Measurements from ENCODE around the gene H2BW2. TPM values are rescaled to one million over a fixed set of nuclear protein-coding genes. Genes with fewer than 3 reads are reported as not detected.
"Not testable (repeated sequence)": the region's sequence is repeated elsewhere in the genome, so short reads cannot be mapped to it uniquely, and the experiment has no call there.

H2BW2 gene
- total RNA-seq, 6 experiments from 2014 or later, result not detected

DNA sequence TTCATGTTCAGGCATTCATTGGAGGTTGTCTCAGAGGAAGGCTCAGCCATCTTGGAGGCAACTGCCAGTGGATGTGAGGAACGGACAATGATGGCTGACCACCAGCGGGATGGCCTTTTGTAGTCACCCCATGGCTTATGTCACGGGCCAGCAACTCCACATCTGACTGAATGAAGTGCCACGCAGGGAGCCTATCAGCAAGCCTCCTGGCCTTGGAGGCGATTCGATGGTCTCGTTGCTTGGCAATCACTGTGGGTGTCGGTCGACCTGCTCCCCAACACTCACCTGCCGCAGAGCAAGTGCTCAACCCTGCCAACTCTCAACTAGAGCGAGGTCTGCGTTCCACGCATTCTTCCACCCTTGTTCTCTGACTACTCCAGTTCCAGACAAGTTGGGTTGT is 7.4 kb downstream of the H2BW2 start:
- H3K9me3 ChIP-seq, result no peaks in the 10 kb centered on the region
- 74% methylated on average over 9 of the region's 13 CpGs for WGBS (ENCODE audit: insufficient coverage, low coverage, low lambda C conversion rate, missing lambda C conversion rate)
- no peak overlapping the region for H3K4me3 ChIP-seq
- no peak overlapping the region for H3K27ac ChIP-seq
- ATAC-seq (no peak), DNase-seq (no peak)
- H3K4me1 ChIP-seq, result no peaks in the 10 kb centered on the region
- TF ChIP-seq POLR2A (IDR thresholded peaks at IDR 0.05), result no peak
- TF ChIP-seq, protein P1, sequence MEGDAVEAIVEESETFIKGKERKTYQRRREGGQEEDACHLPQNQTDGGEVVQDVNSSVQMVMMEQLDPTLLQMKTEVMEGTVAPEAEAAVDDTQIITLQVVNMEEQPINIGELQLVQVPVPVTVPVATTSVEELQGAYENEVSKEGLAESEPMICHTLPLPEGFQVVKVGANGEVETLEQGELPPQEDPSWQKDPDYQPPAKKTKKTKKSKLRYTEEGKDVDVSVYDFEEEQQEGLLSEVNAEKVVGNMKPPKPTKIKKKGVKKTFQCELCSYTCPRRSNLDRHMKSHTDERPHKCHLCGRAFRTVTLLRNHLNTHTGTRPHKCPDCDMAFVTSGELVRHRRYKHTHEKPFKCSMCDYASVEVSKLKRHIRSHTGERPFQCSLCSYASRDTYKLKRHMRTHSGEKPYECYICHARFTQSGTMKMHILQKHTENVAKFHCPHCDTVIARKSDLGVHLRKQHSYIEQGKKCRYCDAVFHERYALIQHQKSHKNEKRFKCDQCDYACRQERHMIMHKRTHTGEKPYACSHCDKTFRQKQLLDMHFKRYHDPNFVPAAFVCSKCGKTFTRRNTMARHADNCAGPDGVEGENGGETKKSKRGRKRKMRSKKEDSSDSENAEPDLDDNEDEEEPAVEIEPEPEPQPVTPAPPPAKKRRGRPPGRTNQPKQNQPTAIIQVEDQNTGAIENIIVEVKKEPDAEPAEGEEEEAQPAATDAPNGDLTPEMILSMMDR (IDR thresholded peaks at IDR 0.05), result no peak
- H3K27me3 ChIP-seq, result peaks cover 0 to 9% of the 10 kb centered on the region in 2 donors
- intact Hi-C loops (cut with DNase I), result no loop called here
- H3K36me3 ChIP-seq, result no peaks in the 10 kb centered on the region

DNA sequence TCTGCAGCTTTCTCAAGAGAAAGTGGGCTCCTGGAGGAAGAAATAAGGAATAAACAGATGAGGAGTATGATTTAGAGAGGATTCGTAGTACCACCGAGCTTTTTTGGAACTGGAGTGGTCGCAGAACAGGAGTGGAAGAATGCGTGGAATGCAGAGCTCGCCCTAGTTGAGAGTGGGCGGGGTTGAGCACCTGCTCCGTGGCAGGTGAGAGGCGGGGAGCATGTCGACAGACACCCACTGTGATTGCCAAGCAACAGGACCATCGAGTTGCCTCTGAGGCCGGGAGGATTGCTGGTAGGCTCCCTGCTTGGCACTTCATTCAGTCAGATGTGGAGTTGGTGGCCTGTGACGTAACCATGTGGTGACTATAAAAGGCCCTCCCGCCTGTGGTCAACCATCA is 15.2 kb downstream of the H2BW2 start:
- H3K27ac ChIP-seq; intact Hi-C loops (cut with DNase I); H3K4me1 ChIP-seq; H3K4me3 ChIP-seq; H3K9me3 ChIP-seq; ATAC-seq; H3K36me3 ChIP-seq; H3K27me3 ChIP-seq; DNase-seq: not testable (repeated sequence)
- no CpG with 5 or more reads among the region's 13 CpGs for WGBS (ENCODE audit: insufficient coverage, low coverage, low lambda C conversion rate, missing lambda C conversion rate)

DNA sequence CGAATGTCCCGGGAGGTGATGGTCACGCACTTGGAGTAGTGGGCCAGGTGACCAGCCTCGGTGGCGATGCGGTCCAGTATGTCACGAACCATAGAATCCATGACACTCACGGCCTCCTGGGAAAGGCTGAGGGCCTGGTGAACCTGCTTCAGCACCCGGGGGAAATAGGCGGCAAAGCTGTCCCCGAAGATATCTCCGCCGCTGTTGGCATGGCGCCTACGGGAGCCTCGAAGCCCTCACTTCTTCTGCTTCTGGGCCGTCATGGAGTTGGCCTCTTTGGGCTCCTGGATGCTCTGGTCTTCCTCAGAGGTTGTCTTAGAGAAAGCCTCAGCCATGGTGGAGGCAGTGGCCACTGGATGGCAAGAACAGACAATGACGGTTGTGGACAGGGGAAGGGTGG is 22.9 kb downstream of the H2BW2 start:
- DNase-seq; H3K4me1 ChIP-seq; H3K36me3 ChIP-seq; H3K4me3 ChIP-seq; intact Hi-C loops (cut with DNase I); H3K9me3 ChIP-seq; H3K27ac ChIP-seq; H3K27me3 ChIP-seq: not testable (repeated sequence)
- WGBS (ENCODE audit: insufficient coverage, low coverage, low lambda C conversion rate, missing lambda C conversion rate), result 80% methylated on average over 1 of the region's 18 CpGs
- ATAC-seq, result peak in 1 of 4 donors; percentile 17

DNA sequence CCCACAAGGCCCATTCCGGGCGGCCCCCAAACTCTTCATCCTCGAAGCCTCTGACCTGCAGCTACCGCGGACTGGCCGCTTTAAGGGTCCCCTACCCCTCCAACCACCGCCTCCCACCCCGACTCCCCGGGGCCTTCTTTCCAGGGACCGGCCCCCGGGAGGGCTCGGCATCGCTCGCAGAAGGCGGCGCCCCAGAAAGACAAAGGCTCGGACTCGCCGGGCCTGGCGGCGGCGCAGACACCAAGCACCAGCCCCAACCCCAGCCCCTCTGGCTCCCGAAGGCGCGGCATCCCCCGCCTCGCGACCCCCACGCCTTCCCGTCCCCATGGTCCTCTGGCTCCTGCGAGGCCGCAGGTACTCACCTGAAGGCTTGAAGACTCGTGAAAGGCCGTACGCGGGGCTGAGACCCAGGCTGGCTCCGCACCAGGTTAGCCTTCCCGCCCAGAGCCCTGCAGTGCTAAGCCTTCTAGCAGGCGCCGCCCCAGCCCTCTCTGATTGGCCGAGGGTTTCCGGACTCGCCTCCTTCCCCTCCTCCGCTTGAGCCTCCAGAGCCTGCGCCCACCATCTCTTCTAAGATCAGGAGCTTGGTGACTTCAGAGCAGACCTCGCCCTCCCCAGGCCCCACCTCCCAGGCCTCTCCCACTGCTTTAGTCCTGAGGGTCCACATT is 36.2 kb downstream of the H2BW2 start, which contains the start of gene TMSB15C:
Gene TMSB15C (minus strand): TSS at position 459 of the 668 bp plus-strand sequence.
- H3K4me3 ChIP-seq; H3K27ac ChIP-seq; H3K9me3 ChIP-seq; H3K36me3 ChIP-seq; H3K27me3 ChIP-seq; intact Hi-C loops (cut with DNase I); DNase-seq; H3K4me1 ChIP-seq: not testable (repeated sequence)
- WGBS (ENCODE audit: insufficient coverage, low coverage, low lambda C conversion rate, missing lambda C conversion rate), result no CpG with 5 or more reads among the region's 46 CpGs
- peak; percentile 50 to 72 (median 56) for ATAC-seq

DNA sequence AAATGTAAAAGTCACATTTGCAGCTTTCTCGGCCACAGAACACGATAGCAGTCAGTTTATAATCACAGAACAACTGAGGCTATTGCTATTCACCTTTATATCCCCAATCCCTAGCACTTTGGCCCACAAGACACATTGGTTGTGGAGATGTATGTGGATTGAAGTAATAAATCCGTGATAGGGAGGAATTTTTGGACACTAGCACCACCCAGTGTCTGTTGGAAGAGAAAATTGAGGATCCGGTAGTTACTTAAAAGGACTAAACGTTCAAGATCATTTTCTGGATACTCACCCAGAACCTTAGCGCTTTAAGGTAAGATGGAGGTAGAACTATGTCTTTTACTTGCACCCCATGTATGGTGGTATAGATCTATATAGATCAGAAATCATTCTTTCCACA is 38.1 kb downstream of the H2BW2 start:
- H3K4me3 ChIP-seq; intact Hi-C loops (cut with DNase I); H3K4me1 ChIP-seq; H3K36me3 ChIP-seq; H3K9me3 ChIP-seq; H3K27ac ChIP-seq; ATAC-seq; H3K27me3 ChIP-seq; DNase-seq: not testable (repeated sequence)
- WGBS (ENCODE audit: insufficient coverage, low coverage, low lambda C conversion rate, missing lambda C conversion rate), result no CpG with 5 or more reads among the region's 6 CpGs

DNA sequence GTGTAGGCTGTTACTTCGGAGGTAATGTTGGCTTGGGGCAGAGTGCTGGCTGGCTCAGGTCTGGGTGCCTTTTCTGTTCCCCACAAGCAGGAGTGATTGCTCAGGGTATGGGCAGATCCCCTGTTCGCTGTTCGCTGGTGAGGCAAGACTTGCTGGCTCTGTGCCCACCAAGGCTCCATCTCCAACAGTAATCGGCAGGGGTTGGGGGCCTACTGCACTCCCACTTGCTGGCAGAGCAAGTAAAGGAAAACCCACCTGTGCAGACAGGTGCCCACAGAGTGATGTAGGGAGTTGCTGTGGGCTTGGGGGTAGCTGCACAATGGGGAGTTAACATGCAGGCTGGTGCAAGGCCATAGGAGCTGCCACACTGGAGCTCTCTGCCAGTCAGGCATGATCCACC is 44.3 kb downstream of the H2BW2 start:
- H3K36me3 ChIP-seq, result no peaks in the 10 kb centered on the region
- intact Hi-C loops (cut with DNase I), result no loop called here
- no peaks in the 10 kb centered on the region for H3K27me3 ChIP-seq
- TF ChIP-seq POLR2A (IDR thresholded peaks at IDR 0.05), result no peak
- TF ChIP-seq, protein P1 (IDR thresholded peaks at IDR 0.05), result no peak
- H3K9me3 ChIP-seq, result no peaks in the 10 kb centered on the region
- H3K27ac ChIP-seq, result no peak overlapping the region
- DNase-seq (no peak), ATAC-seq (peak in 1 of 4 donors; percentile 20)
- no peaks in the 10 kb centered on the region for H3K4me1 ChIP-seq
- WGBS (ENCODE audit: insufficient coverage, low coverage, low lambda C conversion rate, missing lambda C conversion rate), result no CpG with 5 or more reads among the region's 4 CpGs
- H3K4me3 ChIP-seq, result no peak overlapping the region
